GM12878 (cell line): Measurements from ENCODE around the gene CAPN8. TPM values are rescaled to one million over a fixed set of nuclear protein-coding genes. Genes with fewer than 3 reads are reported as not detected.
A peak's percentile ranks its signal among the peaks of the same experiment; 100 is the strongest.

Experiments
- ASH2L ChIP-seq: fragments of 300-600, 200-600 bp; sonication (generic); IDR thresholded peaks from 2 replicates; pipeline ENCODE4 v1.6.1; 2017; ENCODE audit warnings: low read depth, mild to moderate bottlenecking, borderline replicate concordance
- ATF7 ChIP-seq: fragments of 450-650 bp; IDR thresholded peaks from 2 replicates; pipeline ENCODE4 v1.6.1; 2016; ENCODE audit warnings: low read depth, mild to moderate bottlenecking
- CBX5 ChIP-seq: sonication (generic); IDR thresholded peaks from 2 replicates; pipeline ENCODE4 v1.6.1; 2016; ENCODE audit warnings: low read depth, moderate library complexity, mild to moderate bottlenecking, inconsistent platforms
- CEBPZ ChIP-seq: fragments of 150-350 bp; IDR thresholded peaks from 2 replicates; pipeline ENCODE4 v1.6.1; 2016; ENCODE audit warnings: low read depth, low read length
- E2F4 ChIP-seq: IDR thresholded peaks from 2 replicates; pipeline ENCODE4 v1.6.1; 2012; ENCODE audit warnings: low read depth, low read length, improper control_type of control experiment
- EP300 ChIP-seq, 2 experiments: fragments of 150-350 bp in 1 of 2; IDR thresholded peaks; 2 replicates each; pipeline ENCODE4 v1.6.1; 2011 to 2012; ENCODE audit warnings: low read depth in 2 of 2, low read length in 2 of 2, borderline replicate concordance in 1 of 2, improper control_type of control experiment in 1 of 2, inconsistent platforms in 1 of 2; ENCODE audit not compliant: control insufficient read depth in 1 of 2
- LARP7 ChIP-seq: fragments of 450-650 bp; IDR thresholded peaks from 2 replicates; pipeline ENCODE4 v1.6.1; 2017; ENCODE audit warnings: mild to moderate bottlenecking
- NKRF ChIP-seq: fragments of 450-650 bp; conservative IDR thresholded peaks from 2 replicates; pipeline ENCODE4 v1.6.1; 2017; ENCODE audit warnings: mild to moderate bottlenecking, moderate library complexity
- NR2F1 ChIP-seq: fragments of 450-650 bp; conservative IDR thresholded peaks from 2 replicates; pipeline ENCODE4 v1.6.1; 2017; ENCODE audit warnings: mild to moderate bottlenecking
- PAX8 ChIP-seq: fragments of 450-650 bp; IDR thresholded peaks from 2 replicates; pipeline ENCODE4 v1.6.1; 2017; ENCODE audit warnings: mild to moderate bottlenecking, moderate library complexity
- POU2F2 ChIP-seq: IDR thresholded peaks from 3 replicates; pipeline ENCODE4 v1.6.1; 2011; ENCODE audit warnings: low read depth, mild to moderate bottlenecking, low read length, borderline replicate concordance
- RB1 ChIP-seq: fragments of 450-650 bp; formaldehyde crosslinking; IDR thresholded peaks from 2 replicates; pipeline ENCODE4 v1.6.1; 2017; ENCODE audit warnings: mild to moderate bottlenecking, borderline replicate concordance
- REST ChIP-seq: IDR thresholded peaks from 2 replicates; pipeline ENCODE4 v1.6.1; 2012; ENCODE audit warnings: mild to moderate bottlenecking, low read depth, low read length
- SIN3A ChIP-seq: IDR thresholded peaks from 2 replicates; pipeline ENCODE4 v1.6.1; 2012; ENCODE audit warnings: low read depth, low read length, improper control_type of control experiment
- SIX5 ChIP-seq: IDR thresholded peaks from 2 replicates; pipeline ENCODE4 v1.6.1; 2011; ENCODE audit warnings: mild to moderate bottlenecking, low read depth, low read length, moderate library complexity; ENCODE audit not compliant: severe bottlenecking
- SMAD1 ChIP-seq: fragments of 450-650 bp; IDR thresholded peaks from 2 replicates; pipeline ENCODE4 v1.6.1; 2018; ENCODE audit warnings: mild to moderate bottlenecking, low read depth; ENCODE audit not compliant: partially characterized antibody
- TCF12 ChIP-seq: IDR thresholded peaks from 2 replicates; pipeline ENCODE4 v1.6.1; 2011; ENCODE audit warnings: low read depth, mild to moderate bottlenecking, low read length
- USF2 ChIP-seq: IDR thresholded peaks from 2 replicates; pipeline ENCODE4 v1.6.1; 2011; ENCODE audit warnings: low read depth, low read length, improper control_type of control experiment, borderline replicate concordance
- WRNIP1 ChIP-seq: IDR thresholded peaks from 2 replicates; pipeline ENCODE4 v1.6.1; 2011; ENCODE audit warnings: low read depth, low read length, improper control_type of control experiment, borderline replicate concordance
- polyA plus RNA-seq, 11 experiments: library from polyadenylated mRNA; depleted of rRNA in 4 of 11; unstranded in 6 of 11; stranded (reverse) in 5 of 11; fragments of >200 nt; fragmentation: Nextera tagmentation in 4 of 11; fragmentation: Illumina TruSeq in 1 of 11; extraction: Ambion mirVana in 4 of 11; extraction: Trizol in 1 of 11; gene quantifications; 1 replicate in 1 of 11; 2 replicates in 10 of 11; pipeline versions ENCODE4 v1.2.1 to v1.2.3, GENCODE V29; 2011 to 2016; ENCODE audit warnings: inconsistent platforms in 2 of 11, missing spikeins in 2 of 11, low read depth in 1 of 11
- total RNA-seq, 4 experiments: library from RNA; depleted of rRNA in 3 of 4; stranded (reverse); fragments of >200 nt in 3 of 4; fragmentation: Illumina TruSeq in 1 of 4; extraction: Trizol in 1 of 4; gene quantifications; 2 replicates each; pipeline versions ENCODE4 v1.2.1 to v1.2.3, GENCODE V29; 2013 to 2021

The CAPN8 gene
- total and polyA plus RNA-seq, 10 of the 15 experiments (the other 5 are each of a cell fraction or from before 2014, with no cell fraction given), result 6.4 to 30.7 (median 12.3) TPM

- TF ChIP-seq REST (no peak), USF2 (no peak), TCF12 (no peak), ASH2L (no peak), SIX5 (no peak), NKRF (no peak), PAX8 (no peak), CEBPZ (no peak), SIN3A (no peak), EP300 (IDR thresholded peaks at IDR 0.05; ENCODE audit: borderline replicate concordance in 1 of 2, control insufficient read depth in 1 of 2, low read depth in 2 of 2, low read length in 2 of 2) (peak in 1 of 2 experiments; percentile 79; a peak in 1 of 4 replicates), WRNIP1 (no peak), CBX5 (no peak), NR2F1 (peak; percentile 50; the same call in 1 of the 2 replicates), POU2F2 (no peak), RB1 (0 out of 2 replicates have a peak, but pooled peaks have one; percentile 18), E2F4 (no peak), ATF7 (no peak), LARP7 (no peak), SMAD1 (no peak)
These were observed 108.9 kb downstream of the CAPN8 start (continued) for GRCh38 chr1:223556414-223557129.
